ENCODE results near the gene PTPRC.

DNA sequence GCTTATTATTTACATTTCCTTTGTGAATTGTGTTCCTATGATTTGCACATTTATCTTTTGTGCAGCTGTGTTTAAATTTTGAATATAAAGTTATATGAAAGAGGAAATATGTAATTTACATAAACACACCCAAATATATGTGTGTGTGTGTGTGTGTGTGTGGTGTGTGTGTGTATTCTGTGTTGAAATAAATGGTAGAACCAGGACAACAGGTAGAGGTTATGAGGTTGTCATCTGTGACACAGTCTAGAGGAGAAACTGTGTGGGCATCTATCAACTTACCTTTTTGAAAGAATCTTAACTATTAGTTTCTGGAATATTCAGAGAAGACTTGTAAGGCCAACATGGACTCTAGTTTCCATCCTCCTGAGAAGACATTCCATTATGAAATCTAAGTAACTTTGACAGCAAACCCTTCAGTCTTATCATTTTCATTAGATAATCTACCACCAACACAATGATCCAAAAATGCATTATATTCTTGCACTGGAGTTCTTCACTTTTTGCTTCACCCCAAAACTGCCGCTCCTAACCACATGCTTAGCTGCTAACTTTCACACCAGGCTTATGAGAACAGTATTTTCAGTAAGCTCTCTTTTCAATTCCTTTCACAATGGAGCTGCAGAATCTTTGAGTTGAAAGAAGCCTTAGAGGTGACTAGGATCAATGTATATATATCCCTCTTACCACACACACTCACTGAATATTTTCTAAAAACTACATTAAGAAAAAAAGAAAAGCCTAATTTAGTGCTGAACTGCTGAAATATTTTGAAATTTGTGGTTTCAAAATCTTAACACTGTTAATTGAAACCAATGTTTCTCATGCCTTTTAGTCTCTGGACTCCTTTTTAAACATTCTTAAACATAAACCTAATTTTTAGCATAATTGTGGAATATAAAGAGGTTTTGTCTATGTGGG, 21.8 kb downstream of the PTPRC start:
- TF ChIP-seq, protein P1, sequence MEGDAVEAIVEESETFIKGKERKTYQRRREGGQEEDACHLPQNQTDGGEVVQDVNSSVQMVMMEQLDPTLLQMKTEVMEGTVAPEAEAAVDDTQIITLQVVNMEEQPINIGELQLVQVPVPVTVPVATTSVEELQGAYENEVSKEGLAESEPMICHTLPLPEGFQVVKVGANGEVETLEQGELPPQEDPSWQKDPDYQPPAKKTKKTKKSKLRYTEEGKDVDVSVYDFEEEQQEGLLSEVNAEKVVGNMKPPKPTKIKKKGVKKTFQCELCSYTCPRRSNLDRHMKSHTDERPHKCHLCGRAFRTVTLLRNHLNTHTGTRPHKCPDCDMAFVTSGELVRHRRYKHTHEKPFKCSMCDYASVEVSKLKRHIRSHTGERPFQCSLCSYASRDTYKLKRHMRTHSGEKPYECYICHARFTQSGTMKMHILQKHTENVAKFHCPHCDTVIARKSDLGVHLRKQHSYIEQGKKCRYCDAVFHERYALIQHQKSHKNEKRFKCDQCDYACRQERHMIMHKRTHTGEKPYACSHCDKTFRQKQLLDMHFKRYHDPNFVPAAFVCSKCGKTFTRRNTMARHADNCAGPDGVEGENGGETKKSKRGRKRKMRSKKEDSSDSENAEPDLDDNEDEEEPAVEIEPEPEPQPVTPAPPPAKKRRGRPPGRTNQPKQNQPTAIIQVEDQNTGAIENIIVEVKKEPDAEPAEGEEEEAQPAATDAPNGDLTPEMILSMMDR (optimal IDR thresholded peaks at IDR 0.05 in 1 of 3, IDR thresholded peaks at IDR 0.05 in 1 of 3, conservative IDR thresholded peaks at IDR 0.05 in 1 of 3; ENCODE audit: extremely low read depth in 1 of 3, insufficient read depth in 2 of 3, low read length in 3 of 3), result no peak
- TF ChIP-seq EZH2 (IDR thresholded peaks at IDR 0.05; ENCODE audit: low read length), result no peak

All from keratinocyte (primary cell).